Neural crest cell (in vitro differentiated cells): Measurements from ENCODE around the gene TCF4. TPM values are rescaled to one million over a fixed set of nuclear protein-coding genes. Genes with fewer than 3 reads are reported as not detected.

Experiments used
- DNase-seq: peaks from one replicate; pipeline ENCODE4 v3.0.0; 2021; ENCODE audit warnings: low read depth, mixed read lengths, low spot score
- H3K27ac Mint-ChIP-seq: one replicate; pipeline ENCODE4 v1.8.0; 2021; ENCODE audit warnings: mild to moderate bottlenecking, mixed read lengths; ENCODE audit not compliant: unreplicated experiment
- H3K27me3 Mint-ChIP-seq: 2 replicates; pipeline ENCODE4 v1.8.0; 2021; ENCODE audit warnings: low read depth, mild to moderate bottlenecking, mixed read lengths
- H3K36me3 Mint-ChIP-seq: 2 replicates; pipeline ENCODE4 v1.8.0; 2021; ENCODE audit warnings: low read depth, mild to moderate bottlenecking, mixed read lengths
- H3K4me1 Mint-ChIP-seq: 2 replicates; pipeline ENCODE4 v1.8.0; 2021; ENCODE audit warnings: mixed read lengths
- H3K4me3 Mint-ChIP-seq: one replicate; pipeline ENCODE4 v1.8.0; 2021; ENCODE audit warnings: mild to moderate bottlenecking, mixed read lengths
- H3K9me3 Mint-ChIP-seq: 2 replicates; pipeline ENCODE4 v1.8.0; 2021; ENCODE audit warnings: mixed read lengths
- total RNA-seq: library from RNA; stranded (reverse); gene quantifications from 2 replicates; pipeline ENCODE4 v1.2.1, GENCODE V29; 2021
- TF ChIP-seq, protein P1 (sequence below): fragments of 200-600 bp; sonication (generic); conservative IDR thresholded peaks from 2 replicates; pipeline ENCODE4 v1.5.0; 2021; ENCODE audit warnings: antibody characterized with exemption, mild to moderate bottlenecking

The TCF4 gene
- total RNA-seq, 1 donor from 2014 or later = 89.9 TPM

DNA sequence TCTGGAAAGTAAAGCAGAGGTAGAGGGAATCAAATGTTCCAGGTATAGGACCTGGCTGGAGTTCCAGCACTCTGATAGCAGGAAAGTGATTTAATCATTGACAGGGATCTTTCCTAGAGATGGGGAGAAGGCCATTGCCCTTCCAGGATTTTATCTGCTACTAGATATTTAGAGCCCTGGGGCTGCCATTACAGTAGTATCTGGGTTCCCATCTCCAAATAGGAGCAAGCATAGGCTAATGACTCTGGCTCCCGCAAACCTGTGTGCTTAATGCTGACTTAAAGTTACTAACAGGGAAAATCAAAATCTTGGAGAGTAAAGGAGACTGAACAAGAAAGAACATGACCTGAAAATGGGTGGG, 331.1 kb downstream of the TCF4 start:
- H3K4me1 Mint-ChIP-seq = peaks cover 5% of the 10 kb centered on the region
- peaks cover 2% of the 10 kb centered on the region for H3K9me3 Mint-ChIP-seq
- no peak overlapping the region for H3K27ac Mint-ChIP-seq
- H3K36me3 Mint-ChIP-seq = peaks cover 33% of the 10 kb centered on the region
- H3K4me3 Mint-ChIP-seq = no peak overlapping the region
- TF ChIP-seq, protein P1, sequence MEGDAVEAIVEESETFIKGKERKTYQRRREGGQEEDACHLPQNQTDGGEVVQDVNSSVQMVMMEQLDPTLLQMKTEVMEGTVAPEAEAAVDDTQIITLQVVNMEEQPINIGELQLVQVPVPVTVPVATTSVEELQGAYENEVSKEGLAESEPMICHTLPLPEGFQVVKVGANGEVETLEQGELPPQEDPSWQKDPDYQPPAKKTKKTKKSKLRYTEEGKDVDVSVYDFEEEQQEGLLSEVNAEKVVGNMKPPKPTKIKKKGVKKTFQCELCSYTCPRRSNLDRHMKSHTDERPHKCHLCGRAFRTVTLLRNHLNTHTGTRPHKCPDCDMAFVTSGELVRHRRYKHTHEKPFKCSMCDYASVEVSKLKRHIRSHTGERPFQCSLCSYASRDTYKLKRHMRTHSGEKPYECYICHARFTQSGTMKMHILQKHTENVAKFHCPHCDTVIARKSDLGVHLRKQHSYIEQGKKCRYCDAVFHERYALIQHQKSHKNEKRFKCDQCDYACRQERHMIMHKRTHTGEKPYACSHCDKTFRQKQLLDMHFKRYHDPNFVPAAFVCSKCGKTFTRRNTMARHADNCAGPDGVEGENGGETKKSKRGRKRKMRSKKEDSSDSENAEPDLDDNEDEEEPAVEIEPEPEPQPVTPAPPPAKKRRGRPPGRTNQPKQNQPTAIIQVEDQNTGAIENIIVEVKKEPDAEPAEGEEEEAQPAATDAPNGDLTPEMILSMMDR = no peak
- no peaks in the 10 kb centered on the region for H3K27me3 Mint-ChIP-seq
- no peak for DNase-seq

DNA sequence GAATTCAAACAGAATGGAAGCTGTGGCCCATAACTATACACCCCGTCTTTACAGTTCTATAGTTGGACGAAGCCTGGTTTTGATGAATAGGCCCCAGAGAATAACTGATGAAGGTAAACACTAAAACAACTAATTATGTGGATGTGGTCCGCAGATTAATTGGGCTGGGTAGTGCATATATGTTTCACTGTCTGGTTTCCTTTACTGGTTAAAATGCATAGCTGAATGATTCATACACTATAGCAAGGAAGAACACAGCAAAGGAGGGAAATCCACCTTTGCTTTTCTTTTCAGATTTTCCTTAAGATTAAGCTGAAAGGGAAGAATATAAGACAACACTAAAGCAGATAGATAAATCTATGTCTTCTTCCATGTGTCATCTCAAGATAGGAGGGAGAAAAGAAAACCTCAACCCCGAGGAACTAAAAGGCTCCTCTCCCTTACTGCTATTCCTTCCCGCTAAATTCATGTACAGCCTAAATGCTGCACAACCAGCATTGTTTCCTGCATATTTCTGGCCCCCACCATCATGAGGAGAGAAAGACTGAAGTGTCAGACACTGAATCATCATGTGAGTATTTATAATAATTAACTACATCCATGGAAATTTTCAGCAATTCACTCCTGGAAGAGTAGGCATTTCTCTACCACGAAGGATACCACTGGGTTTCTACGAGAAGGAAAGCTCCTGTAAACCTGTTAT, 331.6 kb downstream of the TCF4 start:
- no peak overlapping the region for H3K4me3 Mint-ChIP-seq
- no peak overlapping the region for H3K27ac Mint-ChIP-seq
- peaks cover 36% of the 10 kb centered on the region for H3K36me3 Mint-ChIP-seq
- DNase-seq = no peak
- H3K9me3 Mint-ChIP-seq = peaks cover 2% of the 10 kb centered on the region
- TF ChIP-seq, protein P1 = no peak
- peaks cover 10% of the 10 kb centered on the region for H3K4me1 Mint-ChIP-seq
- H3K27me3 Mint-ChIP-seq = no peaks in the 10 kb centered on the region

DNA sequence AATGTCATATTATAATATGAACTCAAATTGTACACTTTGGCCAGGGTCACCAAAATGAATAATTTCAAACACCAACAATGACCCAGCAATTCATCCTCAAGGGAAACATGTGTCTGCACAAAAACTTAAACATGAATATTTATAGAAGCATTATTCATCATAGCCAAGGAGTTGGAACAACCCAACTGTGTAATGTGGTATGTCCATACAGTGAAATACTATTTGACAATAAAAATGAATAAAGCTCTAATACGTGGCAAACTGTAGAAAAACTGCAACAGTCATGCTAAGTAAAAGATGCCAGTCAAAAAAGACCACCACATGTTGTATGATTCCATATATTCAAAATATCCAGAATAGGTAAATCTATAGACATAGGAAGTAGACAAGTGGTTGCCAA, 334.2 kb downstream of the TCF4 start:
- Mint-ChIP-seq H3K27me3 (no peaks in the 10 kb centered on the region), H3K4me3 (no peak overlapping the region), H3K9me3 (peaks cover 2% of the 10 kb centered on the region), H3K27ac (no peak overlapping the region), H3K4me1 (peaks cover 19% of the 10 kb centered on the region), H3K36me3 (peaks cover 36% of the 10 kb centered on the region)
- TF ChIP-seq, protein P1 = no peak
- no peak for DNase-seq

DNA sequence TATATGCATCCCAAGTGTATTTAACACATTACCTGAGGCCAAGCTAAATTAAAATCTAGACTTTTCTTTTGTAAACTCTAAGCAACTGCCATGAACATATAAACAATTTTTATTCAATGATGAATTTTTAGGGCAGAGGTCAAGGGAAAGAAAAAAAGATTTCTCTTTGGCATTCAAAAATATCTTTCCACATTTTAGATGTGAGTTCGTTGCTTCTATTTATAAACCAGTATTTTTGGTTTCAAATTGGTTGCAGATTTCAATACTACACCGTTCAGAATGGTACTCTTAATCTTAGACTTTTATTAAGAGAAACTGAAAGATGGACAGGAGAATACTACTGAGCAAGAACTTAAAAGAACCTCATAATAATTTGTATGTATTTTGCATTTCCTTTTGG, 335.1 kb downstream of the TCF4 start:
- Mint-ChIP-seq H3K27me3 (no peaks in the 10 kb centered on the region), H3K9me3 (peaks cover 2% of the 10 kb centered on the region), H3K27ac (no peak overlapping the region), H3K4me3 (no peak overlapping the region), H3K36me3 (peaks cover 33% of the 10 kb centered on the region), H3K4me1 (peaks cover 19% of the 10 kb centered on the region)
- no peak for DNase-seq
- TF ChIP-seq, protein P1 = no peak

DNA sequence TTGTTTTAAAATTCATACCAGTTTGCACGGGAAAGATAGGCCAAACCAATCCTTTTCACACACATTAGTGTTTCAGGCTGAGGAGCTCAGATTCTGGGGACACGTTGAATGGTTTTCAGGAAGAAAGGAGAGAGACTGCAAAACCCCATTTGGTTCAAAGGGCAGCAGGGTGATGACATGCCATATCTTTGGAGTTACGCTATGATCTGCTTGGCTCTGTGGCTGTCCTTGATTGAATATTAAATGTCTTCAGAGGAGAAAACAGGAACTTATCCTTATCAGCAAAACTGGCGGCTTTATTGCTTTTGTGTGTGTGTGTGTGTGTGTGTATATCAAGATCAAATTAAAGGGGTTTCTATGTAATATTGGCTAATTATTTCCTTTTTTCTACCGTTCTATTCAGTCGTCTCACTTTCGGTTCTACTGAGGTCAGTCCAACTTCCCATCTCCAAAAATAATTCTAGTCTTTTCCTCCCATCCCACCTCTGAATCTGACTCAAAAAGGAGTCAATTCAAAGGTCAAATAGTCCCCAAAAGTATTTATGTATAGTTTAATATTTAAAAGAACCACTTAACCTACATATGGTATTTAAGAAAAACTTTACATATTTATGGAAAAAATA, 335.8 kb downstream of the TCF4 start:
- no peak for DNase-seq
- Mint-ChIP-seq H3K36me3 (peaks cover 37% of the 10 kb centered on the region), H3K4me3 (no peak overlapping the region), H3K9me3 (peaks cover 2% of the 10 kb centered on the region), H3K27ac (no peak overlapping the region), H3K27me3 (no peaks in the 10 kb centered on the region), H3K4me1 (peaks cover 19% of the 10 kb centered on the region)
- TF ChIP-seq, protein P1 = no peak
